ENCODE data around the gene COP1. TPM values are rescaled to one million over a fixed set of nuclear protein-coding genes. Genes with fewer than 3 reads are reported as not detected.

The COP1 gene
- total RNA-seq, 2 donors from 2014 or later: 52.2 to 70.7 TPM

DNA sequence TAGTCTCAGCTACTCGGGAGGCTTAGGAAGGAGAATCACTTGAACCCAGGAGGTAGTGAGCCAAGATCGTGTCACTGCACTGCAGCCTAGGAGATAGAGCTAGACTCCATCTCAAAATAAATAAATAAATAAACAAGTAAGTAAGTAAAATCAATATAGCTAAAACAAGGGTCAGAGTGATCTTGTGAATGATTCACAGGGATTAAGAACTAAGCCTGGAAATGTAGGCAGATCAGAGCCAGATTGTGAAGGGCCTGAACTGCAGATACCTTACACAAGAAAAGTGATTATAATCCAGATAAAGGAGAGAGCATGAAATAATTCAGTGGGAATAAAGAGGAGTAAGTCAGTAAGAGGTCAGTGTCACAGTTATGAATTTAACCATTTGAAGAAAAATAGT, 41.5 kb downstream of the COP1 start:
- no peak for DNase-seq
- TF ChIP-seq, protein P1, sequence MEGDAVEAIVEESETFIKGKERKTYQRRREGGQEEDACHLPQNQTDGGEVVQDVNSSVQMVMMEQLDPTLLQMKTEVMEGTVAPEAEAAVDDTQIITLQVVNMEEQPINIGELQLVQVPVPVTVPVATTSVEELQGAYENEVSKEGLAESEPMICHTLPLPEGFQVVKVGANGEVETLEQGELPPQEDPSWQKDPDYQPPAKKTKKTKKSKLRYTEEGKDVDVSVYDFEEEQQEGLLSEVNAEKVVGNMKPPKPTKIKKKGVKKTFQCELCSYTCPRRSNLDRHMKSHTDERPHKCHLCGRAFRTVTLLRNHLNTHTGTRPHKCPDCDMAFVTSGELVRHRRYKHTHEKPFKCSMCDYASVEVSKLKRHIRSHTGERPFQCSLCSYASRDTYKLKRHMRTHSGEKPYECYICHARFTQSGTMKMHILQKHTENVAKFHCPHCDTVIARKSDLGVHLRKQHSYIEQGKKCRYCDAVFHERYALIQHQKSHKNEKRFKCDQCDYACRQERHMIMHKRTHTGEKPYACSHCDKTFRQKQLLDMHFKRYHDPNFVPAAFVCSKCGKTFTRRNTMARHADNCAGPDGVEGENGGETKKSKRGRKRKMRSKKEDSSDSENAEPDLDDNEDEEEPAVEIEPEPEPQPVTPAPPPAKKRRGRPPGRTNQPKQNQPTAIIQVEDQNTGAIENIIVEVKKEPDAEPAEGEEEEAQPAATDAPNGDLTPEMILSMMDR (IDR thresholded peaks at IDR 0.05): no peak
- H3K9me3 ChIP-seq: no peaks in the 10 kb centered on the region
- H3K9ac ChIP-seq (ENCODE audit: low read depth in 2 of 2, low read length in 2 of 2): no peak overlapping the region
- no peaks in the 10 kb centered on the region for H3K27me3 ChIP-seq
- H3K36me3 ChIP-seq: no peaks in the 10 kb centered on the region
- H3K4me3 ChIP-seq: no peak overlapping the region
- no peak overlapping the region for H3K27ac ChIP-seq
- H3K4me1 ChIP-seq: no peaks in the 10 kb centered on the region
- intact Hi-C loops (cut with DNase I): no loop called here

DNA sequence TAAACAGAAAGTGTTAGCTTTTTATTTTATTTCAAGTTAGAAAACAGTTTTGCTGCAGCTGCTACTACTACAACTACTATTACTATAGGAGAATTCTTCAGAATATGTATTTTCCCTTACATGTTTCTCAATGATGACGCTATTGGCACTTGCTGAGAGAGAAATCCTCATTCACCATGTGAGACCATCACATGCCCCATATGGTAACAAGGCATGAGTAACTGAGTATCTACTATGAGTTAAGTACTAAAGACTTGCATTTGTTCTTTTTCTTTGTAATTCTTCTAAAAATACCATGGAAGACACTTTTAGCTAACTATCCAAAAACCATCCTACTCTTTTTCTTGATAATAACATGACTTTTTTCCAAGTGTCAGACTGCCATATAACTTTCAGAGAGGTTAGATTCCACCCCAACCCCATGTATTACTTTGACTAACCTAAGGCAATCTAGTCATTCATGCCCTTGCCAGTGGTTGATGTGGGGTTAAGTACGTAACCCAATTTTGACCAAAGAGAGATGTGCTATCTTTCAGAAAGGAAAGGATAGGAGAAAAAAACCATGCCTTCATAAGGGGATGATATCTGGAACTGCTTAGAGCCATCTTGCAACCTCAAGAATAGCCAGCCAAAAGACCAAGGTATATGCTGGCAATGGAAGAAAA, 42.9 kb downstream of the COP1 start:
- H3K36me3 ChIP-seq: no peaks in the 10 kb centered on the region
- H3K4me3 ChIP-seq: no peak overlapping the region
- no peaks in the 10 kb centered on the region for H3K27me3 ChIP-seq
- TF ChIP-seq, protein P1 (IDR thresholded peaks at IDR 0.05): no peak
- H3K9ac ChIP-seq (ENCODE audit: low read depth in 2 of 2, low read length in 2 of 2): no peak overlapping the region
- intact Hi-C loops (cut with DNase I): no loop called here
- no peaks in the 10 kb centered on the region for H3K9me3 ChIP-seq
- H3K4me1 ChIP-seq: no peaks in the 10 kb centered on the region
- DNase-seq: no peak
- no peak overlapping the region for H3K27ac ChIP-seq

DNA sequence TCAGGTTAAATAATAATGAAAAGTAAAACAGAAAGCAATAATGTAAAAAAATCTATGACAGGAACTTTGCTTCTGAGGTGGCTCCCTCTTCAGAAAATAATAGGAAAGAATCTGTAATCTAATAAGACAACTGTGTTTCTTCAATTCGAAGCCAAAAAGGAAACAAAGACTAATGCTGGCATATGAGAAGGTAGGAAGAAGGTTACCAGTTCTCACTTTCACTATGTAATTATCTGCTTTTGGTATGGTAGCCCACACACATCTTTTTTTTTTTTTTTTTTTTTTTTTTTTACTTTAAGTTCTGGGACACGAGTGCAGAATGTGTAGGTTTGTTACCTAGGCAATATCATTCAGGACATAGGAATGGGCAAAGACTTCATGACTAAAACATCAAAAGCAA, 47.1 kb downstream of the COP1 start:
- no peak overlapping the region for H3K27ac ChIP-seq
- TF ChIP-seq, protein P1 (IDR thresholded peaks at IDR 0.05): no peak
- no peaks in the 10 kb centered on the region for H3K9me3 ChIP-seq
- intact Hi-C loops (cut with DNase I): no loop called here
- no peak overlapping the region for H3K4me3 ChIP-seq
- no peak for DNase-seq
- no peaks in the 10 kb centered on the region for H3K27me3 ChIP-seq
- no peaks in the 10 kb centered on the region for H3K4me1 ChIP-seq
- no peak overlapping the region for H3K9ac ChIP-seq (ENCODE audit: low read depth in 2 of 2, low read length in 2 of 2)
- H3K36me3 ChIP-seq: no peaks in the 10 kb centered on the region

DNA sequence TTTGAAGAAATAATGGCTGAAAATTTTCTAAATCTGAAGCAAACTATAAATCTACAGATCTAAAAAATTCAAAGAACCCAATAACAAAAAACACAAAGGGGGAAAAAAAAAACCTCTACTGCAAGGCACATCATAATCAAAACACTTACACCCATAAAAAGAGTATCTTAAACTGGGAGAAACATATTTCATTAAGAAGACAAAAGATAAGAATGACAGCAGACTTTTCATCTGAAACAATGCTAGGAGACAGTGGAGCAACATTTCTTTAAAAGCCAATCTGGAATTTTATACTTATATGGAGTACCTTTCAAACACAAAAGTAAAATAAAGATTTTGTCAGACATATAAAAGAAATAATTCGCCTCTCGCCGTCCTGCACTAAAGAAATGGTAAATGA, 49.1 kb downstream of the COP1 start:
- H3K9me3 ChIP-seq: no peaks in the 10 kb centered on the region
- DNase-seq: no peak
- H3K9ac ChIP-seq (ENCODE audit: low read depth in 2 of 2, low read length in 2 of 2): no peak overlapping the region
- intact Hi-C loops (cut with DNase I): no loop called here
- TF ChIP-seq, protein P1 (IDR thresholded peaks at IDR 0.05): no peak
- H3K36me3 ChIP-seq: no peaks in the 10 kb centered on the region
- H3K27ac ChIP-seq: no peak overlapping the region
- no peaks in the 10 kb centered on the region for H3K4me1 ChIP-seq
- H3K27me3 ChIP-seq: no peaks in the 10 kb centered on the region
- H3K4me3 ChIP-seq: no peak overlapping the region

DNA sequence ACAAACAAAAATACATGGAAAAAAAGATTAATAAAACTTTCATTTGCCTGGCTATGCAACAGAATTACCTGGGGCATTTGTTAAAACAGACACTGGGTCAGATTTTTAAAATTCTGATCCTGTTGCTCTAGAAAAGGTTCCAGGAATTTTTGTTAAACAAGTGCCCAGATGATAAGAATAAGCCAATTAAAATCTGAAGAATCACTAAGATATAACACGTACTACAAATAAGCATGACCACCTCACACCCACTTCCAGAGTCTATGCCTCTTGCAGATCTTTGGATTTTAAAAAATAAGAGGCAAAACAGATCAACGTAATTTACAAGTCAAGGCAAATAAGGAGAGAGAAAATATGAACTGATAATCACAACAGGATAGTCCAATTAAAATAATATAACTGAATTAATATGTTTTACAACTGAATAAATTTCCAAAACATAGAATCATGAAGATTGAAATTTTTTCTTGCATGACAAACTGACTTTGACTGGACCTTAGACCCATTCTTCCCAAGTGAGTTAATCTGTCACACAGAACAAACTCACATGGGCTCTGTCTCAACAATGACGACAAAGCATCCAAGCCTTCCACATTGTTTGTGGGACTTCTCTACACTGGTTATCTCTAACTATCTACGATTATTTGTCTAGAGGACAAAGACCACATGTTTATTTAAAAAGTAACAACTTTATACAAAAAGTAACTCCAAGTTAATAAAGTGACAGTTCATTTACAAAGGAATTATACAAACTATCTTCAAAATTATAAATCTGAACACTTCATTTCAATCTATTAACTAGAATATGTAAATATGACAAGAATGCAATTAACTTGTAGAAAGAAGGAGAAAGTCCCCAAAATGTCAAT, 56.9 kb downstream of the COP1 start:
- H3K9me3 ChIP-seq: no peaks in the 10 kb centered on the region
- H3K4me1 ChIP-seq: no peaks in the 10 kb centered on the region
- no peak overlapping the region for H3K27ac ChIP-seq
- H3K4me3 ChIP-seq: no peak overlapping the region
- H3K9ac ChIP-seq (ENCODE audit: low read depth in 2 of 2, low read length in 2 of 2): no peak overlapping the region
- TF ChIP-seq, protein P1 (IDR thresholded peaks at IDR 0.05): no peak
- intact Hi-C loops (cut with DNase I): no loop called here
- peak; percentile 41 for DNase-seq
- no peaks in the 10 kb centered on the region for H3K36me3 ChIP-seq
- H3K27me3 ChIP-seq: no peaks in the 10 kb centered on the region

Data from colonic mucosa (tissue), 4 donors.